SHP77 treated with DMSO at 0.1 percent for 48 hours (cell line): ENCODE results near the gene SKOR1.

ENCODE experiments used
- DNase-seq: peaks from one replicate; lab custom pipeline; 2025; lab: John Stamatoyannopoulos, UW

SKOR1 gene, protein sequence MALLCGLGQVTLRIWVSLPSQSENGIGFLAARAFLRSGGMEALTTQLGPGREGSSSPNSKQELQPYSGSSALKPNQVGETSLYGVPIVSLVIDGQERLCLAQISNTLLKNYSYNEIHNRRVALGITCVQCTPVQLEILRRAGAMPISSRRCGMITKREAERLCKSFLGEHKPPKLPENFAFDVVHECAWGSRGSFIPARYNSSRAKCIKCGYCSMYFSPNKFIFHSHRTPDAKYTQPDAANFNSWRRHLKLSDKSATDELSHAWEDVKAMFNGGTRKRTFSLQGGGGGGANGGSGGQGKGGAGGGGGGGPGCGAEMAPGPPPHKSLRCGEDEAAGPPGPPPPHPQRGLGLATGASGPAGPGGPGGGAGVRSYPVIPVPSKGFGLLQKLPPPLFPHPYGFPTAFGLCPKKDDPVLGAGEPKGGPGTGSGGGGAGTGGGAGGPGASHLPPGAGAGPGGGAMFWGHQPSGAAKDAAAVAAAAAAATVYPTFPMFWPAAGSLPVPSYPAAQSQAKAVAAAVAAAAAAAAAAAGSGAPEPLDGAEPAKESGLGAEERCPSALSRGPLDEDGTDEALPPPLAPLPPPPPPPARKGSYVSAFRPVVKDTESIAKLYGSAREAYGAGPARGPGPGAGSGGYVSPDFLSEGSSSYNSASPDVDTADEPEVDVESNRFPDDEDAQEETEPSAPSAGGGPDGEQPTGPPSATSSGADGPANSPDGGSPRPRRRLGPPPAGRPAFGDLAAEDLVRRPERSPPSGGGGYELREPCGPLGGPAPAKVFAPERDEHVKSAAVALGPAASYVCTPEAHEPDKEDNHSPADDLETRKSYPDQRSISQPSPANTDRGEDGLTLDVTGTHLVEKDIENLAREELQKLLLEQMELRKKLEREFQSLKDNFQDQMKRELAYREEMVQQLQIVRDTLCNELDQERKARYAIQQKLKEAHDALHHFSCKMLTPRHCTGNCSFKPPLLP

DNA sequence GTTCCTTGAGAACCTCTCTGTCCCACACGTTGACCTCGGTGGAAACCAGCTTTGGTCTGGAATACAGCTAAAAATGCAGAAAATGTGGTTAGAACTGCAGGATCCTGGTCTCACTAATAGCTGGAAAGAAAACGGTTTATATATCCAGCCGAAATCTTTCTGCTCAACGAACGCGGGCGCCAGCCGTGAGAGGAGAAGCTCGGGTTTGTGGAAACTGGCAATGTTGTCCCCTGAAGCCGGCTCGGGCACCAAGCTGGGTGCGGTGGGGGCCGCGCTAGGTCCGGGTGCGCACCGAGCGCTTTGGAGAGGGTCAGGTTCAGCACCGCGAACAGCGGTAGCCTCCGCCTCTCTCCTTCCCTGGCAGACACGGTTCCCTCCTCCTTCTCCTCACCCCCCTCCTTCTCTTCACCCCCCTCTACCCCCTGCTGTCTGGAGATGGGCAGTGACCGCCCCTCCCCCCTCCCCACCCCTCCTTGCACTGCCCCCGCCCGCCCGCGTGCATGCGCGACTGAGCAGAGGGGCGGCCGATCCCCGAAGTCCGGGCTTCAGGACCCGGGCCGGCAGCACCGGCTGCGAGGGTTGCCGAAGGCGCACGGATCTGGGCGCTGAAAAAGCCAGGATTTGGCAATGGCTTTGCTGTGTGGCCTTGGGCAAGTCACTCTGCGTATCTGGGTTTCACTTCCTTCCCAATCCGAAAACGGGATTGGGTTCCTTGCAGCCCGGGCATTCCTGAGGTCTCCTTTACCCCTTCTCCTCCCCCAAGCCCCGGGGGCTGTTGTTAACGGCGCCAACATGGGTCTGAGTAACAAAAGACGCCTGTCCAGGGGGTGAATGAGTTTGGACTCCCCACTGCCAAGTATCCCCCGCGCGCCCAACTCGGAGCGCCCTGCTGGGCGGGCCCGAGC is at the start of gene SKOR1:
Gene SKOR1 (plus strand): TSS at position 534 of the 905 bp plus-strand sequence. CDS start 94 bp downstream, at position 628.
- no peak for DNase-seq

DNA sequence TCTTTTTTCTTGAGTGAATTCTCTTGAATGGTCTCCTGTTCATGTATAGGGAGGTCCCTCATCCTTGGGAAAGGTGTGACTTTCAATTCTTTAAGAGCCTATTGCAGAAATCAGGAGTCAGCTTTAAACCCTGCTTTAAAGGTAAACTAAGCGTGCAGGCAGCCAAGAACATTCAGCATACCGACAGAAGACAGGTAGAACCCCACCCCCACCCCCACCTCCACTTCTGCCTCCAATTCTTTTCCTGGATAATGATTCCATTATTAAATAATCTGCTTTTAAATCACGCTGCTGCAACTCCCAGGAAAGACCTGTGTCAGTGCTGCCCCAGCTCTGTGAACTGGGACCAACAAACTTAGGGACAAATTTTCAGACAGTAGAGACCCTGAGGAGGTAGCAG is 49.3 kb upstream of the SKOR1 start:
- DNase-seq = no peak

DNA sequence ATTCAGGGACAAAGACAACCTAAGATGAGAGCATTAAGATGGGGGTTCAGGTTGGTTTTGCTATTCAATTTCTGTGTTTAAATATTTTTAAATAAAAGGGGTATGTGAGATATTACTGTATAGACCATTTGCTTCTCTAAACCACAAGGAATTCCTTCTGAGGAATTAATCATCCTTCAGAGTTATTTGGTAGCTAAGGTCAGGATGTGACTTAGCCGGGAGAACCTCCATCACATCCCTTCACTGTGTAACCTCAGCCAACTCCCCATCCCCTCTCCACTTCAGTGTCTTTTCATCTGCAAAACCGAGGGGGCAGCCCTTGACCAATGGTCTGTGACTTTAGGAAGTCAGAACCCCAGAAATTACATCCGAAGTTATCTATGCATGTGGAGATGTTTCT is 48.7 kb upstream of the SKOR1 start:
- no peak for DNase-seq

DNA sequence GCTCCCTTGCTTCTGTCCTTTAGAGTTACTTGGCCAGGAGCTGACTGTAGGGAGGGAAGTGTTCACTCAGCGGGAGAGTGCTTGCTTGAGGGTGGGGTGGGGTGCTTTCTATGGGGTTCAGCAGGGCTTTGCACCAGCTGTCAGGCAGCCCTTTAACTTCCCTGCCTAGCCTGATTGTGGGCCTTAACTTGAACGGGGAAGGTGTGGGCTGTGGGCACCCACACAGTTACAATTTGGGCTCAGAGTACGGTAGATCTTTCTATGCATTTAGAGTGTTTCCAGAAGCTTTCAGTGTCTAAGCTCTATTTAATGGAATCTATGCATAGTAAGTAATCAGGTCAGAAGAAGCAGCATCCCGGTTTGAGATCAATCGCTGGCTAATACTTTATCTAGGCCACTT is 48.2 kb upstream of the SKOR1 start:
- no peak for DNase-seq

DNA sequence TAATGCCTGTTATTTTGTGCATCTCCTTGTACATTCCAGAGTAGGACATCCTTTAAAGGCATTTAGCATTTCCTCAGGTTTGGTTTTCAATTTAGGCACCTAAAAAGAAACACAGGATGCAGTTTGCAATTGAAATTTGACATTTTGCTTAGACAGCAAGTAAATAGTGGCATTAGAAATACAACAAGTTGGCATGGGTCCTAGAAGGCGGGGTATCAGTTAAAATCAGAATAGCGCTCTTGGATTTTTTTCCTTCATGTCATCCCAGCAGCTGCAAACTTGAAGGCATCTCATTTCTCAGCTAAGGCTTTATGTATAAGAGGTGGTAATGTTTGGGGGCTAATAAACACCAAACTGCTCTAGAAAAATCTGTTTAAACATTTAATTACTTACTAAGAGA is 47.5 kb upstream of the SKOR1 start:
- DNase-seq = no peak

DNA sequence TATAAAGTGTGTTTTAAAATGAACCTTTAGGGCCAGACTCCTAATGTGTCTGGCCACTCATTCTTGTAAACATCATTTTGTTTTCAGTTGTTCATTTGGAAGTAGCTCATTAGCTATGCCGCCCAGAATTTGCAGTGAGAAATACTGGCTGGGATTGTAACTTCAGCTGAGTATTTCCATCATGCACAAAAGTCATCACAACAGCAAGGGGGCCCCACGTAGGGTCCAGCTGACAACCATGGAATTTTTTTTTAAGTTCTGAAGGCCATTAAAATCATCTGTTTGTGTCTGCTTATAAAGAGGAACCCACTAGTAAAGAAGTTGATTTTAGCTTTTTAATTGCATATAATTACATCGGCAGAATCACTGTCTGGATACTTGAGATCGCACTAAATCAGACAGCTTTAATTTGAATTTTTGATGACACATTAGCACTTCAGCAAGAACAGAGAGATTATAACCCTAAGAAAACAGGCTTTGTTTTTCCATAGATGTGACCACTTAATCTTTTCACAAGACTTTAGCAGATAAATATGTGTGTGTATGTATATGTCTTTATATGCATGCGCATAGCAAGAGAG is 46.3 kb upstream of the SKOR1 start:
- no peak for DNase-seq

DNA sequence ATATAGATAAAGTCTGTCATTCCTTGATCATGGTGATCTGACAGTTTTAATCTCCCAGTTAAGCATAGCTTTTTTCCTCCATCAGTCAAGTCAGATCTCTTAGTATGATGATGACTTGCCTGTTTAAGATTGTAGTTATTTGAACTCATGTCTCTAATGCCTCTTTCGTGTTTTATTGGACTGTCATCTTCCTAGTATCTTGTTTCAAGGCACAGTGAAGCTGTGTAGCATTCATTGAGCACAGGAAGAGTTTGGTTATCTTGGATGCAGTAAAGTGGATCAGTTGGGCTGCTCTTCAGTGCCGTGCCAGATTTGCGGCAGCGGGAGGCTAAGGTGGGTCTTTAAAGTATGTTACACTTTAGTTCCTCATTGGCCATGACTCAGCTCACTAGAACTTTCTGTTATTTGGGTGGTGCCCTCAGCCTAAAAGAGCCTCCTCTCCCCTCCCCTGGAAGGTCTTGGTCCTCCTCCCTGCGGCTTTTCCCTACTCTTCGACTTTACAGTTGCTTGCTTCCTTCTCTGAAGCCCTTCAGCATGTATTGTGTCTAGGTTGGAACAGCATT is 45.7 kb upstream of the SKOR1 start:
- DNase-seq = no peak

DNA sequence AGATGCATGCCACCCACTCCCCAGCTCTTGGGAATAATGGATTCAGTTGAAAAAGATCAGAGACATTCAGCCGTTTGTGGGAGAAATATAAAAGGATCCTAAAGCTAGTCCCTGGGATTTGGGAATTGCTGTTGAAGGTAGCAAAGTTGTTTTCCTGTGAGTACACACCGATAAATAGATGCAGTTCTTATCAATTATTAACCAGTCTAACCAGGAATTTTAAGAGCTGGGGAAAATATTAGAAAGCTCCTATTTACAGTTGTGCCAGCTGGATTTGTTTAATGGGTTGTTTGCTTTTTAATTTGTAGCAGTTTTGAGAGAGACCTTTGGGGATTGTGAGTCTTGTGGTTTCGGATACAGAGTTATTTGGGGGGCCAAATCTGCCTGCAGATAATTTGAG is 44.2 kb upstream of the SKOR1 start:
- DNase-seq = no peak

DNA sequence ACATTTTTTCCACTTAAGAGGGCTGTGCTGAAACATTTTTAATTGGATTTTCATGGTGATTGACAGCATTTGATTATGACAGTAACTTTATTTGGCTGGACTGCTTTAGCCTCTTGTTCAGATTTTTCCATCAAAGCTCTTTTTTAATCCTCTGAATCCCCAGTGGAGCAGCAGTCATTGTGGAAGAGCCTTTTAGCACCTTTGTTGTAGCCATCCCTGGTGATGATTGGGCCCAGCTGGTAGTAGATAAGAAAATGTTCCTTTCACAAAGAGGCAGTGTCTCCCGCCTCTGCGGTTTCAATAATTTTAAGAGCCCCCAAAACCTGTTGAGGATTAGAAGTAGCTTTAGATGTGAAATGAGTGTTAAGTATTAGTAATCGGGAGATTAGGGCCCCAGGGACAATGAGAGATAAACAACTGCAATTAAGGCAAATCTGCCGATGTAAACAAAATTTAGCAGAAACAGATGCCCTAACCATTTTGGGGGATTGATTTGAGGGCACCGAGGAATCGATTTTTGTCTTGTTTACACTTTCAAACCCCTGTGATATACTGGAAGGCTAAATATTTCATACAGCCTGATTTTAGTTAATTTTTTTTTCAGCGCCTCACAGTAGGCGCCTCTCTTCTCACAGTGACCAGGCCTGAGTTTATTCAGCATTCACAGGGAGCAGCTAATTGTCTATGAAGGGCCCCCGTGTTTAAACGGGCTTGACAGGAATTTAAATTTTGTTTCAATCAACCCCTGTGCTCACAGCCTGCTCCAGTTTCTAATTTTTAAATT is 43.2 kb upstream of the SKOR1 start:
- no peak for DNase-seq

DNA sequence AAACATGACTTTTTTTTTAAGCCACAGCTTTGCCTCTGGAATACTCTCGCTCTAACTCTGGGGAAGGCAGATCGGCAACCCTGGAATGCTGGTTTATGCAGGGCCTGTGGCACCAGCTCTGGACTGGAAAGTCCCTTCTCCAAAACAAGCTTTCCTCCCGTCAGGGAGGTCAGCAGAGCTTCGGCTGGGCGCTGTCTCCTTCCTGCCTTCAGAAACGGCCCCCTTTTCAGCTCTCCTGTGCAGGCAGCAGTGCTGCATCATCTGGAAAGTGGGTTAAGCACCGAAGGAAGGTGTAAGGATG is 42.7 kb upstream of the SKOR1 start:
- DNase-seq = no peak

DNA sequence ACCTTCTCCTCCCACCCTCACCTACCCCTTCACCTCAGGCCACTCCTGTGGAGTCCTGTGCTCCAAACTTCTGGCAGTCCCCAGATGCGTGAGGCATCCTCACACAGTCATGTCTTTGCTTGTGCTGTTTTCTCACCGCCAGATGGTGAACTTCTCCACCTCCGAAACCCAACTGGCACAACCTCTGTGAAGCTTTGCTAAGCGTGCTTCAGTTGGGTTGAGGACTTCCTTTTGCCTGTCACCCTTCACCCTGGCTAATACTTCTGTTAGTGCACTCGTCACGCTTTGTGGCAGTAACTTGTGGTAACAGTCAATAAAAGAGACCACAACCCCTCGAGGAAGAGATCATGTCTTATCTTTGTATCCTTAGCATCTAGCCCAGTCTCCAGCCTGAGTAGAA is 42.0 kb upstream of the SKOR1 start:
- no peak for DNase-seq

DNA sequence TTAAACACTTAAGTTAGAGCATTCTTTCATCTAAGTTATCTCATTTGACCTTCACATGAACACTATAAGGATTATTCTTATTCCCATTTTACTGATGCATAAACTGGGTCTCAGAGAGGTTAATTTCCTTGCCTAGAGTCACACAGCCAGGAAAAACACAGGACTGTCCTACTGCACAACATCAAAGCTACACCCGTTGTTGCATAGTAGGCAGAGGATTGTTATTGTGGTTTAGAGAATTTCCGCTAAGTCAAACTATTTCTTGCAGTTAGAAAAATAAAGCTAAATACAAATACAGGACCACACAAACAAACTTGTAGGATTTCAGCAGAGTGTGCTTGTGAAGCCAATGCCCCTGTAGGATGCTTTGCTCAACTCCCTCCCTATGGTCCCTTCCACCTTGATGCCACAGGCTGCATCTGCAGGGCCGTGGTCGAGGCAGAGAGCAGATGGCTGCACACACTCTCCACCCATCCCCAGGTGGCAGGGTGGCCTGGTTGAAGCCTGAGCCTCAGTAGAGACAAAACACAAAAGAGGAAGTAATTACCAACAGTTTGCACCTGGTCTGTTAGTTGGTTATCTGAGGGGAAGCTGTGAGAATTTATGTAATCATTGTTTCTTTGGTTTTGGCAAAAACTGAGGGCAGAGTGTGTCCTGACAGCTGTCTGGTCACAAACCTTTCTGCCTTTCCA is 41.1 kb upstream of the SKOR1 start:
- DNase-seq = no peak

DNA sequence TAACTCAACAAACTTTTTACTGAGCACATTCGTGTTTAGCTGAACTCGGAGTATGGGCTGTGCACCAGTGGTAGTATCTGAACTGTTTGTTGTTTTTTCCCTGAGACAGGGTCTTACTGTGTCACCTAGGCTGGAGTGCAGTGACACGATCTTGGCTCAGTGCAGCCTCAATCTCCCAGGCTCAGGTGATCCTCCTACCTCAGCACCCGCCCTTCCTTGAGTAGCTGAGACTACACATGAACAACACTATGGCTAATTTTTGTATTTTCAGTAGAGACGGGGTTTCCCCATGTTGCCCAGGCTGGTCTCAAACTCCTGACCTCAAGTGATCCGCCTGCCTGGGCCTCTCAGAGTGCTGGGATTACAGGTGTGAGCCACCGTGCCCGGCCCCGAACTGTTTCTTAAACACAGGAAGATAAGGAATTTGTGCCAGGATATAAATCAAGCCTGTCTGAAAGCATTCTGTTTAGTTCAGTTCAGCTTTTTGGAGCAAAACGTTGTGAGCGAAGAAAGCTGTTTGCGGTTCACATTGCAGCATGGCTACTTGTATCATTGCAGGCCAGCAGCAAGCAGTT is 40.4 kb upstream of the SKOR1 start:
- DNase-seq = no peak

DNA sequence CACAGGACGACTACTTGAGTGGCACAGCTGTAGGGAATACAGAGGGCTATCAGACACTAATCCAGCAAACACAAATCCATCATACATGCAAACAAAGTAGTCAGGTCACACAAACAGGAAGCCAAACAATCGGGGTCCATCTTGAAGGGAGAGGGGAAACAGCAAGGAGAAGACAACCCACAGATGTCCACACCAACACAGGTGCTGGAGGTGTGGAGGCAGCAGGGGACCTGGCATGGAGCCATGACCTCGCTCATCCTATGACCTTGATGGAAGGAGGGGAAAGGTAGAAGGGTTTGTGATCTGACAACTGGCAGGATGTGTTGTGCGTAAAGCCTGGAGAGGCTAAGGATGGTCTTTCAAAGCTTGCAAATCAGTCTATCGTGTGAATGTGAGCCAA is 39.9 kb upstream of the SKOR1 start:
- DNase-seq = no peak

DNA sequence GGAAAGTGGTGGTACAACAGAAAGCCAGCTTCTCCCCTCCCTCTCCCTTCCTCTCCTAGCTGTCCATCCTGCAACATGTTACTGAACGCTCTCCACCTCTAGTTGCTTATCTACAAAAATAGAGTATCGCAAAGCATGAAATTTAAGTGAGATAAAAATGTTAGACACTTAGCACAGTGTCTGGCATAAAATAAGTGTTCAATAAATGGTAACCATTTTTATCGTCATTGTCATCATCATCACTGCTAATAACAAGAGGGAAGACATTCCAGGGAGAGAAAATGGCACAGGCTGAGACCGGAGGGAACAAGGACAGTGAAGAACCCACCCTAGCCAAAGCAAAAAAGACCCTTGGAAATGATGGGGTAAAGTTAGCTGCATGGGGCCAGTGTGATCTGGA is 38.7 kb upstream of the SKOR1 start:
- DNase-seq = no peak

DNA sequence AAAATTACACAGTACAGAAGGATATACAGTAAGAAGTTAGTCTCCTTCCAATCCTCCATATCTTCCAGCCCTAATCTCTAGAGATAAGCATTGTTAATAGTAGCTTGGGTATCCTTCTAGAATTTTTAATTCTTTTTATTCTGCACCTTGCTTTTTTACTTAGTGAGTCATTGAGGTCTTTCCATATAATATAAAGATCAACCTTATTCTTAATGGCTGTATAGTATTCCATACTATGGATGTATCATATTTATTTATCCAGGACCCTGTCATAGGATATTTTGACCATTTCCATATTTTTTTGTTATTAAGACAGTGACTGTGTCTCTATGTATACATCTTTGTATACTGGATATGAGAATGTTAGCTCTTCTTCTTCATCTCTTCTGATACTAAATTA is 36.3 kb upstream of the SKOR1 start:
- no peak for DNase-seq

DNA sequence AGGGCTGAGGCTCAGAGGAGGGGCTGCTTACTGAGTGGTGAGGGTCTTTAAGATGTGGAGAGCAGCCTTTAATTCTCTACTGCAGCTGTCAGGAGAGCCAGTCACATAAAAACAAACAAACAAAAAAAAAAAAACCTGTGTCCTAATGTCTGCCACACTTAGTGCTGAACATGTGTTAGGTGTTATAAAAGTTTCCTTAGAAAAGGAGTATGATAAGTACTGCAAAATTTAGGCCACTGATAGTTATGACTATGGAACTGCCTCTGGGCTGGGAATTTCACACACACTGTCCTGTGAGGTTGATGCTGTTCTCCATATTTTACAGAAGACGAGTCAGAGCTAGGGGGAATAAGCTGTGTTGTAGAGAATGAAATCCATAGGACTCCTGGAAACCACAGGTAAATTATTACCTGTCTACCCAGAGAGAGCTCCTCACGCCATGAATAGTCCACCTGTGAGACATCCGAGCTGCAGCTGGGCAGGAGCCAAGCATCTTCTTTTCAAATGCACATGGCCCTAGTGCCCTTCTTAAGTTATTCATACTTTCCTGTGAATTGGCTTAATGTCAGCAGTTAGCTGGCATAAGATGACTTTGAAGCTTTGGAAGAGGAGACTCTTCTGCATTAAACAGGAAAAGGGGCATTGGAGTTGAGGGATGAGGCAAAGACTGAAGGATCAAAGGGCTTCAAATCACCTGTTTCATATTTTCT is 34.5 kb upstream of the SKOR1 start:
- DNase-seq = no peak

DNA sequence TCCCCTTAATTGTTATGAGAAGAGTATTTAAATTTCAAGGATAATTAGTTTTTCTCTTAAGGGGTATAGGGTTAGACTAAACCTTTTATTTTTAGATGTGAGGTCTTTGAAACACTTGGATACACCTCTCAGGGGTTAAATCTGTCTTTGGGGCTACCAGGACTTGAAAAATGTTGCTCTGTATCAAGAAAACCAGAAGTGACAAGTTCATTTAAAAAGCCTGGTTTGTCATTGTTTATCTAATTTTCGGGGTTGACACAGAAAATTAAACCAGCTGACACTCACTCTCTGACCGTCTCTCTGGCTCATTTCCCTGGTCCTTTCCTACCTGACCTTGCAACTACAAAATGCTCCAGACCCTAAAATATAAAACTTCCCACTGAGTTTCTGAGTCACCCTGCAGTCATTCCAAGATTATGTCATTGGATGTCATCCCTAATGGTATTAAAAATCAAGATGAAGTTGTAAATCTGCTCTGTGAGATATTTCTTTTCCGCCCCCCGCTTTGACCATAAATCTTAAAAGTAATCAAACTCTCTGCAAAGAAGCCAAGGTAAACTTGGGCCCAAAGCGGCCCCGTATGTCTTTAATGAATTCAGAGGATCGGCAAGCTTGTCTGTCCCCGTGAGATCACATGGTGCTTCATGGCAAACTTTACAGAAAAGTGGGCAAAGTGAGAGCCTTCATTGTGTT is 32.9 kb upstream of the SKOR1 start:
- DNase-seq = no peak
